ENCODE data around the gene SERGEF.

SERGEF gene

DNA sequence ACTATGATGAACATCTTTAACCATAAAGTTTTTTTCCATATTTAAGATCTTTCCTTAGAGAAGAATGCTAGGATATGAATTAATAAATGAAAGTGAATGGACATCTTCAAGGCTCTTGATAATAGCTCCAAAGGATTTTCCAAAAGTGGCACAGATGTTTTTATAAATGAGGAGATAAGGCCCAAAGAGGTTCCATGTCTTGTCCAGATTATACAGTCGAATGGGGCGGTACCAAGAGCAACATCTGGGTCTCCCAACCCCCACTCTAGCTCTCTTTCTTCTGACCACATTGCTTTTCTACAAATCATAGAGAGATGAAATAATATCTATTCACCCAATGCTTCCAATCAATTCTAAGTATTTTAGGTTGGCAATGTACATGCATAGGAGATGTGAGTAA lies 164.1 kb downstream of the SERGEF start:
- no peak for DNase-seq (ENCODE audit: low spot score in 2 of 2)
- Histone ChIP-seq H3K9me3 (no peaks in the 10 kb centered on the region), H3K4me1 (no peaks in the 10 kb centered on the region), H3K36me3 (replicated peaks) (no peaks in the 10 kb centered on the region), H3K27me3 (ENCODE audit: low read depth) (no peaks in the 10 kb centered on the region), H3K4me3 (no peak overlapping the region)
- in situ Hi-C loops (cut with MboI; ENCODE audit: low sequenced_read_pairs), result no loop called here

DNA sequence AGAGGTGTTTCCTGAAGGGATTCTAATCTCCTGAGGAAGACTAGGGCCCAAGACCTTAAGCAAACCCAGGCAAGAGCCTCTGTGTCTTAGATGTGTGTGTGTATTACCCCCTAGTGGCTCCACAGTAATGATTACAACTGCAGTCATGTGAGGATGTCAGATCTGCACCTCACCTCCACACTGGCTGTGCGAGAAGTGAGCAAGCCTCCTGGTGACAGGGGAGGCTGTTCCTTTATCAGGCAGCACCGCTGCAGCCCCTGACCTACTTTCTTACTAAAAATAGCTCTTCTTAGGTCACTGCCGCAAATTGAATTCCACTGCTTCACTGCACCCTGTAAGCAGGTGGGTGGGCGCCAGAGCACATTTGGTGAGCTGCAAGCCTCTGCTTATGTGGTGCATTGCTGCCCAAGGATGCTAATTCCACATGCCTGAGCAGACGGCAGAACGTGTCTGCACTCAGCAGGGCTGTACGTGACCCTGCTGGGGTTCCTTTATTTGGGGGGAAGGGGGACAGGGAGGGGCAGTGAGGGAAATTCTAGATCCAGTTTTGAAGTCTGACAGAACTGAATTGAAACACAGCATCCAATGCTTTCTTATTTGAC lies 165.9 kb downstream of the SERGEF start:
- Histone ChIP-seq H3K27me3 (ENCODE audit: low read depth) (no peaks in the 10 kb centered on the region), H3K4me3 (no peak overlapping the region), H3K4me1 (no peaks in the 10 kb centered on the region), H3K9me3 (no peaks in the 10 kb centered on the region), H3K36me3 (replicated peaks) (no peaks in the 10 kb centered on the region)
- in situ Hi-C loops (cut with MboI; ENCODE audit: low sequenced_read_pairs), result no loop called here
- no peak for DNase-seq (ENCODE audit: low spot score in 2 of 2)

DNA sequence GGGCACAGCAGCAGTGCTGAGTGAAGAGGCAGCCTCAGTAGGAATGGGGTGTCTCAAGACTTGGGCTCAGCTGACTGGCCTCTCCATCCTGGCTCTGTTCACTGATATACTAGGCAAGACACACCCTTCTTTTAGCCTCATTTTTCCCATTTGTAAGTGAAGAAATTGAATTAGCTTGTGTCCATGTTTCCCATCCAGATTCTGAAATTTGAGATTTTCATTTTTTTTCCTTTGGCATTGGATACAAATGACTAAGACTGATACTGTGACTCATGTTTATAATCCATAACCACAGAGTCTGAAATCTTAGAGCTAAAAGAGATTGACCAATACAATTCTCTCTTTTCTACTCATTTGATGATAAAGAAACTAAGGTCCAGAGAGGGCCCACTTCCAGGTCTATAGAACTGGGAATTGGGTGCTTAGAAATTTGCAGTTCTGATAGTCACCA lies 167.4 kb downstream of the SERGEF start:
- no peaks in the 10 kb centered on the region for H3K36me3 ChIP-seq (replicated peaks)
- in situ Hi-C loops (cut with MboI; ENCODE audit: low sequenced_read_pairs), result no loop called here
- no peaks in the 10 kb centered on the region for H3K4me1 ChIP-seq
- H3K27me3 ChIP-seq (ENCODE audit: low read depth), result no peaks in the 10 kb centered on the region
- H3K9me3 ChIP-seq, result no peaks in the 10 kb centered on the region
- DNase-seq (ENCODE audit: low spot score in 2 of 2), result no peak
- H3K4me3 ChIP-seq, result no peak overlapping the region

DNA sequence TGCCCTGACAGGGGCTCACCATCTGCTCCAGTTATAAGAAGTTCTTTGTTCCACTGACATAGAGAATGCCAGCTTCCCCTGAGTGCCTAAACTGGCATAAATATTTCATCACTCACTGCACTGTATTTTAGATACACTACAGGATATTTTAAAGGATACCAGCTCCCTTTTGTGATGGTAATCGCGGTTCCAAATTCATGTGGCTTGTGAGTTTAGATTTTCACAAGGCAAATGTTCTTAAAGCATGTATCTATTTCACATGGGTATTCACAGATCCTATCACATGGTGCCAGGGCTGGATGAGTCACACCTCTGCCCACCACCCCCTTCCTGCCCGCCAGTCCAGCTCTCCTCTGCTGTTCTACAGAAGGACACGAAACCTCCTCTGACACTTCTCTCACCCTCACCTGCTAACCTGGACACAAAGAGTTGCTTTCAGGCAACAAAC lies 172.7 kb downstream of the SERGEF start:
- H3K9me3 ChIP-seq, result no peaks in the 10 kb centered on the region
- no peak for DNase-seq (ENCODE audit: low spot score in 2 of 2)
- in situ Hi-C loops (cut with MboI; ENCODE audit: low sequenced_read_pairs), result no loop called here

DNA sequence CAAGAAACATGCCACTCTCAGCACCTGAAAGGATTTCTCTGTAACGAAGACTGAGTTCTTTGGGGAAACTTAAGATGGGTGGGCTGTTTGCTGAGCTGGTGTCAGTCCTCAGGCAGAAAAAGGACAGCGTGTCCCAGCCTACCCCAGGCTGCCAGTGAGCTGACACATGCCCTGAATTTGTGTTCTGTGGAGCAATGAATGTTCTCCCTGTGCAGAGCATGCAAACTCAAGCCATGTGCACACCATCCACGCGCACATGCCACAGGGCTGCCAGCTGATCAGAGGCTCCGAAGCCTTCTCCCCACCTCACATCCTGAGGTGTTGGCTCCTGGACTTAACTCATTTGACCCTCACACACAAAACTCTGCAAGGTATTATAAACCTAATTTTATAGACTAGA lies 173.4 kb downstream of the SERGEF start:
- no peak for DNase-seq (ENCODE audit: low spot score in 2 of 2)
- Histone ChIP-seq H3K27me3 (ENCODE audit: low read depth) (no peaks in the 10 kb centered on the region), H3K36me3 (replicated peaks) (0 out of 2 replicates have a peak, but pooled peaks cover 3% of the 10 kb centered on the region), H3K4me3 (no peak overlapping the region), H3K4me1 (no peaks in the 10 kb centered on the region), H3K9me3 (no peaks in the 10 kb centered on the region)
- in situ Hi-C loops (cut with MboI; ENCODE audit: low sequenced_read_pairs), result no loop called here

More for the DNA sequence above, 172.7 kb downstream of the SERGEF start:
- 0 out of 2 replicates have a peak, but pooled peaks cover 3% of the 10 kb centered on the region for H3K36me3 ChIP-seq (replicated peaks)
- H3K4me1 ChIP-seq, result no peaks in the 10 kb centered on the region
- H3K27me3 ChIP-seq (ENCODE audit: low read depth), result no peaks in the 10 kb centered on the region
- H3K4me3 ChIP-seq, result no peak overlapping the region

DNA sequence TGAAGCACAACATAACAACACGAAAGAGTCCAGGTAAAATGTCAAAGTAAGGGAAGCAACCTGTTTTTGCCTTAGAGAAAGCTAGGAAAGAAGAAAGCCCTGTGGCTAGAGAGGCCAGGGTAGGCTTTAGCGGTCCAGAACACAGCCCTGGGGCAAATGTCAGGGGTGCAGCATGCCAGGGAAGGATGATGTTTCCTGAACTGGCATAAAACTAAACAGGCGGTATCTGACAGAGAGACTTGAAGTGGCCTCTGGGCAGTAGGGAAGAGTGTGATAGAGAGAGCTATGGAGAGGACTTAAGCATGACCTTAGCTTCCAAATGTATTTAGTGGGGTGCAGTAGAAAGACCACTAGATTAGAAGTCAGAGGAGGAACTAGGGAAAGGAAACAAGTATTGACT lies 174.7 kb downstream of the SERGEF start:
- no peak for DNase-seq (ENCODE audit: low spot score in 2 of 2)
- in situ Hi-C loops (cut with MboI; ENCODE audit: low sequenced_read_pairs), result no loop called here
- H3K9me3 ChIP-seq, result no peaks in the 10 kb centered on the region

DNA sequence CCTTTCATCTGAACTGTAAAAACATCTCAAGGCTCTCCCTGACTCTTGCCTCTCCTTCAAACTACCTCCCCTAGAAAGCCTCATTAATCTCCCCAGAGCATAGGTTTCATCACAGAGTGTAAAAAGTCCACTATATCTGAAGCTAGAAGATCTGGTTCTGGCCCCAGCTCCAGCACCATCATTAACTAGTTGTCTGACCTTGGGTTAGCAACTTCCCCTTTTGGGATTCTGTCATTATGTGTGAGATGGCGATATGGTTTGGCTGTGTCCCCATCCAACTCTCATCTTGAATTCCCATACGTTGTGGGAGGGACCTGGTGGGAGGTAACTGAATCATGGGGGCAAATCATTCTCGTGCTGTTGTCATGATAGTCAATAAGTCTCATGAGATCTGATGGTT lies 181.0 kb downstream of the SERGEF start:
- H3K4me3 ChIP-seq, result no peak overlapping the region
- H3K36me3 ChIP-seq (replicated peaks), result 0 out of 2 replicates have a peak, but pooled peaks cover 3% of the 10 kb centered on the region
- peaks cover 10% of the 10 kb centered on the region for H3K4me1 ChIP-seq
- in situ Hi-C loops (cut with MboI; ENCODE audit: low sequenced_read_pairs), result no loop called here
- H3K27me3 ChIP-seq (ENCODE audit: low read depth), result no peaks in the 10 kb centered on the region
- no peaks in the 10 kb centered on the region for H3K9me3 ChIP-seq
- DNase-seq (ENCODE audit: low spot score in 2 of 2), result no peak

More for the DNA sequence above, 174.7 kb downstream of the SERGEF start:
- no peaks in the 10 kb centered on the region for H3K27me3 ChIP-seq (ENCODE audit: low read depth)
- peaks cover under 1% of the 10 kb centered on the region for H3K4me1 ChIP-seq
- 0 out of 2 replicates have a peak, but pooled peaks cover 3% of the 10 kb centered on the region for H3K36me3 ChIP-seq (replicated peaks)
- no peak overlapping the region for H3K4me3 ChIP-seq

DNA sequence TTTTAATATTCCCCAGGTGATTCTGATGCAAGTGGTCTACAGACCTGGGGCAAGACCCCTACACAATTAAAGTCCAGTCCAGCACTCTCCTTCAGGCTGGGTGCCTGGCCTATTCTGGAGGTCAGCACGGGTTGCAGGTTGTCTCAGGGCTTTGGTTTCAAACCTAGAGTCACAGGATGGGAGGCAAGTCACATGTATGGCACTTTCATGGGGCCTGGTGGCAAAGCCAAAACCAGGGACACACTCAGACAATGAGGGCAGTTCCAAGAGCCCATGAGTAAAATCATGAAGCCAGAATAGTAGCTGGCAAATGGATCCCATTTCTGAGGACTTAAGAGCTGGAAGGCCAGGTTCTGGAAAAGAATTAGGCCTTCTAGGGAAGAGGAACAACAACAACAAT lies 181.6 kb downstream of the SERGEF start:
- DNase-seq (ENCODE audit: low spot score in 2 of 2), result no peak
- H3K36me3 ChIP-seq (replicated peaks), result 0 out of 2 replicates have a peak, but pooled peaks cover 3% of the 10 kb centered on the region
- in situ Hi-C loops (cut with MboI; ENCODE audit: low sequenced_read_pairs), result no loop called here
- H3K4me1 ChIP-seq, result peaks cover 10% of the 10 kb centered on the region
- no peaks in the 10 kb centered on the region for H3K9me3 ChIP-seq
- H3K27me3 ChIP-seq (ENCODE audit: low read depth), result no peaks in the 10 kb centered on the region
- H3K4me3 ChIP-seq, result no peak overlapping the region

DNA sequence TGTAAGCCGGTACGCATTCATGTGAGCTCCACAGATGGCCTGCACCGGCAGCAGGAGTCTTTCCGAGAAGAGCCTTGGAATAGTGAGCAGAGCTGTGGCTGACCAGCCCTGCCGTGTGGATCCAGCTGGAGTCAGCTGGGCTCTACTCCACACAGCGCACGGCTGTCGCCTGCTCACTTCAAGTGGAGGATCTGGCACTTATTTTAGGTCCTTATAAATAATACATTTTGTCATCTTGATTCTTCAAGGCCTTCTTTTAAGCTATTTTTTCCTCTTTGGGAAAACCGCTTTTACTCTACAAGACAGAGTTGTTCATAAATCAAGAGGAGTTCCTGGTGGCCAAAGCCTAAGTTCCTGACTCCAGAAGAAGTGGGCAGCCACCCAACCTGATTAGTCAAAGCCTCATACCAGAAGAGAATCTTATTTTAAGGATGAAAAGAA lies 184.5 kb downstream of the SERGEF start:
- Histone ChIP-seq H3K36me3 (replicated peaks) (no peaks in the 10 kb centered on the region), H3K27me3 (ENCODE audit: low read depth) (no peaks in the 10 kb centered on the region), H3K9me3 (no peaks in the 10 kb centered on the region), H3K4me3 (no peak overlapping the region), H3K4me1 (peaks cover 10% of the 10 kb centered on the region)
- in situ Hi-C loops (cut with MboI; ENCODE audit: low sequenced_read_pairs), result no loop called here
- no peak for DNase-seq (ENCODE audit: low spot score in 2 of 2)

DNA sequence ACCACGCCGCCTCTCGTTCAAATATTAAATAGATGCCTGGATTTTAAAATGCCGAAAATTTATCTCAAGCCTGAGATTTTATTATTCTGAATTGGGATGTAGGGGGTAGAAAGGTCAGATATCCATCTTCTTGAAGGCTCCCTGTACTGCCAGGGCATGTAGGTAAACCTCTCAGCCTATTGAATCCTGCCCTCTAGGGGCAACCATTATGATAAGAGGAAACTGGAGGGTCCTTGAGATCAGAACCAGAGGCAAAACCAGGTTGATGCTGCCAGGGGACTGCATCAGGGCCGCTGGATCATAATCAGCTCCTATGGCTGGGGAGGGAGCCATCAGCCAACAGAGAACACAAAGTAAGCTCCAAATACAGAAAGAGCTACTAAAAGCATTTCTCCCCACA lies 185.8 kb downstream of the SERGEF start:
- Histone ChIP-seq H3K9me3 (no peaks in the 10 kb centered on the region), H3K36me3 (replicated peaks) (no peaks in the 10 kb centered on the region), H3K4me3 (no peak overlapping the region), H3K27me3 (ENCODE audit: low read depth) (no peaks in the 10 kb centered on the region), H3K4me1 (no peaks in the 10 kb centered on the region)
- in situ Hi-C loops (cut with MboI; ENCODE audit: low sequenced_read_pairs), result no loop called here
- no peak for DNase-seq (ENCODE audit: low spot score in 2 of 2)

DNA sequence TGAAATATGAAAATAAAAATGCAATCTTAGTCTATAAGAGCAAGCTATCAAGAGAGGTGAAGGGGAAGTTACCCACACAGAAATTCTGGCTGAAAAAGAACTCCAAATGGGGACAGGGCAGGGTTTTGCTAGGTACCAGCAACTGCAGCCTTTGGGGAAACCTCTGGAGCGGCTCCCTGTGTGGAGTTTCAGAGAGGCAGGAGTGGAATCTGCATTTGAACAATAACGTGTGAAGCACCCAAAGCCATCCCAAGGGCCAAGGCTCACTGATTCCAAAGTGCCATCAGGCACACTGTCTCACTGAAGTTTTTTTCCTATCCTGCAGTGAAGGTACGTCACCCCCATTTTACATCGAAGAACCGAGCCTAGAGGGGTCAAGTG lies 190.5 kb downstream of the SERGEF start:
- in situ Hi-C loops (cut with MboI; ENCODE audit: low sequenced_read_pairs), result no loop called here
- H3K4me1 ChIP-seq, result no peaks in the 10 kb centered on the region
- no peak for DNase-seq (ENCODE audit: low spot score in 2 of 2)
- no peaks in the 10 kb centered on the region for H3K27me3 ChIP-seq (ENCODE audit: low read depth)
- H3K9me3 ChIP-seq, result no peaks in the 10 kb centered on the region
- H3K4me3 ChIP-seq, result no peak overlapping the region
- no peaks in the 10 kb centered on the region for H3K36me3 ChIP-seq (replicated peaks)

DNA sequence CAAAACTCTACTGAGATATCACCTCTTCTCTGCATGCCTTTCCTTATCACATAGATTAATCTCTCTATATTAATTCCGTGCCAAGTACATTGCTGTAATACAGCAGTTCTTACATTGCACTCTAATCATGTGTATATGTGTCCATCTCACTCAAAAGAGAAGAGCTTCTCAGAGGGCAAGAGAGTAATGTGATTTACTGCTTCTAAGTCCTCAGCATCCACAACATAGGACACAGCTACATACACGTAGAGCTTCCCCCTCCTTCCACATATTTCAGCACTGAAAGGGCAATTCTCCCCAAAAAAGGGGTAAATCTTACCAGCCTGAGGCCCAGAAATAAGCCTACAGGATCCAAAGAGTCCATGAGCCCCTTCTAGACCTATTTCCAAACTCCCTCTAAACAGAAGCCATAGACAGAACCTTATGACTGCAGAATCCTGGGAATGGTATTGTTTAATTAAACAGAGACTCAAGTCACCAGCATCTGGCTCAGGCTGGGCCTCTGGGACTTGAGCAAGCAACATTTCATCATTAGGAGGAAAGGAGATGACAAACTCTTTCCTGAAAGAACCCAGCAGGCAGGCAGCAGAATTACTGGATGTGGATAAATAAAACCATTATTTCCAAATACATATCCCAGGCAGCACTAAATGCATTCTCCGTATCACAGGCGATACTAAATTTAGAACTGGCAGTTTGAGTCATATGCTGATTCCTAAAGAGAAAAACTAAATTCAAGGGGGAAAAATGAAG lies 191.0 kb downstream of the SERGEF start:
- in situ Hi-C loops (cut with MboI; ENCODE audit: low sequenced_read_pairs), result no loop called here
- Histone ChIP-seq H3K4me3 (no peak overlapping the region), H3K9me3 (no peaks in the 10 kb centered on the region), H3K36me3 (replicated peaks) (no peaks in the 10 kb centered on the region), H3K27me3 (ENCODE audit: low read depth) (no peaks in the 10 kb centered on the region), H3K4me1 (no peaks in the 10 kb centered on the region)
- DNase-seq (ENCODE audit: low spot score in 2 of 2), result no peak

DNA sequence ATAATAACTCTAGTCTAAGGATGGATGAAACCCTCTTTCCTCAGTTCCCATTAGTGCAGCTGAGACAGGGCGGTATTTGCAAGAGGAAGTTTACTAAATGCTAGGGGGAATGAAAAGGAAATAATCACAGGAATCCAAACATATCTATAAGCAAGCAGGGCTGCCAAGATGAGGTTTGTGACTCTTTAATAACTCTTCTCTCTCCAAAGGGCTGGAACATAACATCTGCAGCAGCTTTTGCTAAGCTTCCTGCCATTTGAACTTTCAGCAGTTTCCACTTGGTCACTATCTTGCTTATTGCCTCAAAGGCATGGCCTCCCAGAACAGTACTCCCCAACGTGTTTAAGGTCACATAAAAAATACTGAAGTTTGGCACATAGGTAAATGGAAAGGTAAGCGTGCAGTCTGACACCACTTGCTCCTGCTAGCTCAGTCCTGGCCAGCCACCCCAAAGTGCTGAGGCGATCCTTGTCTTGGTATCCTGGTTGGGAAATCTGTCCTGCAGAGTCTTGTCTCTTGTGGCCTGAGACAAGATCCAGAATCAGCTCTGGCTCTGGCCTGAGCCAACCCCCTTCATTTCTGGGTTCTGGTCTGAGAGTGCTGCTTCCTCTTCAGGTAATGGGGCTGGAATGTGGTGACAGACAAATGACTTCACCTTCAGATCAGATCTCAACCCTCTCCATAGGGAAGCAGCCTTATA lies 196.5 kb downstream of the SERGEF start:
- H3K27me3 ChIP-seq (ENCODE audit: low read depth), result no peaks in the 10 kb centered on the region
- no peaks in the 10 kb centered on the region for H3K36me3 ChIP-seq (replicated peaks)
- no peaks in the 10 kb centered on the region for H3K4me1 ChIP-seq
- no peaks in the 10 kb centered on the region for H3K9me3 ChIP-seq
- no peak overlapping the region for H3K4me3 ChIP-seq
- in situ Hi-C loops (cut with MboI; ENCODE audit: low sequenced_read_pairs), result no loop called here
- DNase-seq (ENCODE audit: low spot score in 2 of 2), result no peak

DNA sequence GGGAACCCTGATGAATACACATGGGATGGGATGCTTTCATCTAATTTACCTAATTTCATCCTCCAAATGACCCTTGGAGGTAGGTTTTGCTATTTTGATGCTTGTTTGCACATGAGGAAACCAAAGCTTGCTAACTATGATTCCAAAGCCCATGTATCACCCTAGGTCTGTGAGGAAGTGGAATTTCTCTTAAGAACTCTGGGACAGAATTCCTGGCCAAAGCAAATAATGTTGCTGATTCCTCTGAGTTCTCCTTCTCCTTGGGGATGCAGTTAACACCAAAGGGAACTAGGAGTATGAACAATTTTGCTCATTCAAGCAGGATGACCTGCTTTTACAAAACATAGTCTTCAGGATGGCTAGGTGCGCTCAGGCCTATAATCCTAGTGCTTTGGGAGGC lies 198.3 kb downstream of the SERGEF start:
- no peak for DNase-seq (ENCODE audit: low spot score in 2 of 2)
- in situ Hi-C loops (cut with MboI; ENCODE audit: low sequenced_read_pairs), result no loop called here
- Histone ChIP-seq H3K9me3 (no peaks in the 10 kb centered on the region), H3K4me1 (no peaks in the 10 kb centered on the region), H3K4me3 (no peak overlapping the region), H3K36me3 (replicated peaks) (no peaks in the 10 kb centered on the region), H3K27me3 (ENCODE audit: low read depth) (no peaks in the 10 kb centered on the region)

All from HAP-1 (cell line).